Loucy (cell line): Measurements from ENCODE around the gene EXTL1.
A peak's percentile ranks its signal among the peaks of the same experiment; 100 is the strongest.

Experiments
- H2AFZ ChIP-seq: fragments of 200-600 bp; sonication (generic); 2 replicates; pipeline ENCODE4 v1.6.0; 2016; ENCODE audit warnings: antibody characterized with exemption, mild to moderate bottlenecking, low read length, moderate library complexity
- H3F3A ChIP-seq: fragments of 200-600 bp; 2 replicates; pipeline ENCODE4 v1.6.0; 2016; ENCODE audit warnings: antibody characterized with exemption, low read depth, mild to moderate bottlenecking
- H3K27me3 ChIP-seq: fragments of 200-600 bp; sonication (generic); 2 replicates; pipeline ENCODE4 v1.6.1; 2014; ENCODE audit warnings: low read length, mild to moderate bottlenecking; ENCODE audit not compliant: insufficient read depth, poor library complexity, severe bottlenecking
- H3K36me3 ChIP-seq: fragments of 200-600 bp; sonication (generic); 2 replicates; pipeline ENCODE4 v1.6.1; 2016; ENCODE audit warnings: low read length; ENCODE audit not compliant: insufficient read depth
- H3K4me1 ChIP-seq: fragments of 200-600 bp; sonication (generic); 2 replicates; pipeline ENCODE4 v1.5.1; 2014; ENCODE audit warnings: low read length, mild to moderate bottlenecking; ENCODE audit not compliant: insufficient read depth, poor library complexity, severe bottlenecking
- H3K4me2 ChIP-seq: fragments of 200-600 bp; sonication (generic); 2 replicates; pipeline ENCODE4 v1.6.0; 2014; ENCODE audit warnings: antibody characterized with exemption, low read length, low read depth, mild to moderate bottlenecking; ENCODE audit not compliant: poor library complexity, severe bottlenecking
- H3K4me3 ChIP-seq: fragments of 200-600 bp; sonication (generic); 2 replicates; pipeline ENCODE4 v1.5.1; 2014; ENCODE audit warnings: low read length, mild to moderate bottlenecking, mixed read lengths; ENCODE audit not compliant: poor library complexity, severe bottlenecking
- H3K79me2 ChIP-seq: fragments of 200-600 bp; sonication (generic); 2 replicates; pipeline ENCODE4 v1.6.1; 2014; ENCODE audit warnings: low read length; ENCODE audit not compliant: insufficient read depth
- H3K9ac ChIP-seq: fragments of 200-600 bp; sonication (generic); 2 replicates; pipeline ENCODE4 v1.6.0; 2014; ENCODE audit warnings: mild to moderate bottlenecking, low read depth, low read length, moderate library complexity; ENCODE audit not compliant: poor library complexity, severe bottlenecking
- H3K9me2 ChIP-seq: fragments of 200-600 bp; sonication (generic); replicated peaks from 2 replicates; pipeline ENCODE4 v1.6.1; 2016; ENCODE audit warnings: low read depth, low read length, mixed read lengths
- H3K9me3 ChIP-seq: fragments of 200-600 bp; sonication (generic); 2 replicates; pipeline ENCODE4 v1.6.1; 2014; ENCODE audit warnings: mild to moderate bottlenecking, antibody characterized with exemption, low read length, low read depth; ENCODE audit not compliant: insufficient read depth
- H4K20me1 ChIP-seq: fragments of 200-600 bp; sonication (generic); 2 replicates; pipeline ENCODE4 v1.6.0; 2014; ENCODE audit warnings: antibody characterized with exemption, low read length, mild to moderate bottlenecking; ENCODE audit not compliant: insufficient read depth, poor library complexity, severe bottlenecking
- CTCF ChIP-seq: fragments of 200-600 bp; sonication (generic); conservative IDR thresholded peaks from 2 replicates; pipeline ENCODE4 v1.5.1; 2014; ENCODE audit warnings: mild to moderate bottlenecking, antibody characterized with exemption, low read length
- EZH2phosphoT487 ChIP-seq: fragments of 200-600 bp; IDR thresholded peaks from 2 replicates; pipeline ENCODE4 v1.6.1; 2018; ENCODE audit warnings: antibody characterized with exemption, mild to moderate bottlenecking, moderate library complexity, borderline replicate concordance

EXTL1 gene

GRCh38 chr1:26017606-26018005, 4.0 kb upstream of the EXTL1 start:
- H3K27me3 ChIP-seq: no peaks in the 10 kb centered on the region
- H3K9ac ChIP-seq: no peak overlapping the region
- H3K4me1 ChIP-seq: peaks cover 26% of the 10 kb centered on the region
- no peak overlapping the region for H3K4me3 ChIP-seq
- H3K4me2 ChIP-seq: no peak overlapping the region
- TF ChIP-seq EZH2phosphoT487 (no peak), CTCF (no peak)
- no peaks in the 10 kb centered on the region for H4K20me1 ChIP-seq
- no peak overlapping the region for H2AFZ ChIP-seq
- H3K9me2 ChIP-seq: no peaks in the 10 kb centered on the region
- H3F3A ChIP-seq: no peaks in the 10 kb centered on the region
- H3K79me2 ChIP-seq: no peaks in the 10 kb centered on the region
- no peaks in the 10 kb centered on the region for H3K36me3 ChIP-seq
- H3K9me3 ChIP-seq: no peaks in the 10 kb centered on the region

- H3K79me2 ChIP-seq: no peaks in the 10 kb centered on the region
These were observed 1.8 kb upstream of the EXTL1 start for GRCh38 chr1:26019641-26020315.

GRCh38 chr1:26020330-26020768, 1.2 kb upstream of the EXTL1 start:
- Histone ChIP-seq H3K4me2 (peak overlapping the region; percentile 39), H3K4me1 (peaks cover 26% of the 10 kb centered on the region)

More at GRCh38 chr1:26019641-26020315, 1.8 kb upstream of the EXTL1 start:
- no peaks in the 10 kb centered on the region for H3K27me3 ChIP-seq
- no peaks in the 10 kb centered on the region for H3K36me3 ChIP-seq
- H3K9me3 ChIP-seq: no peaks in the 10 kb centered on the region
- peak overlapping the region; percentile 39 for H3K4me2 ChIP-seq
- H3K4me1 ChIP-seq: peaks cover 26% of the 10 kb centered on the region
- TF ChIP-seq EZH2phosphoT487 (no peak), CTCF (no peak)
- no peak overlapping the region for H3K9ac ChIP-seq
- no peak overlapping the region for H2AFZ ChIP-seq
- no peaks in the 10 kb centered on the region for H3K9me2 ChIP-seq
- H3K4me3 ChIP-seq: no peak overlapping the region
- no peaks in the 10 kb centered on the region for H3F3A ChIP-seq
- no peaks in the 10 kb centered on the region for H4K20me1 ChIP-seq

More at GRCh38 chr1:26020330-26020768, 1.2 kb upstream of the EXTL1 start:
- Histone ChIP-seq H3K9me3 (no peaks in the 10 kb centered on the region), H3F3A (no peaks in the 10 kb centered on the region), H3K4me3 (no peak overlapping the region), H3K36me3 (no peaks in the 10 kb centered on the region), H4K20me1 (no peaks in the 10 kb centered on the region), H3K9me2 (no peaks in the 10 kb centered on the region), H3K79me2 (no peaks in the 10 kb centered on the region), H3K27me3 (no peaks in the 10 kb centered on the region), H3K9ac (no peak overlapping the region), H2AFZ (no peak overlapping the region)
- no peak for TF ChIP-seq EZH2phosphoT487
- TF ChIP-seq CTCF: no peak
